Hindlimb muscle (tissue), 1 donor: ENCODE data around the gene RGS5. TPM values are rescaled to one million over a fixed set of nuclear protein-coding genes. Genes with fewer than 3 reads are reported as not detected.

Source experiments
- polyA plus RNA-seq: library from polyadenylated mRNA; unstranded; fragments of 120-200 nt; gene quantifications from one replicate; pipeline ENCODE4 v1.2.1, GENCODE V29; 2013; ENCODE audit not compliant: insufficient read length

RGS5 gene
- polyA plus RNA-seq, 1 donor: 20.6 TPM

Other genes starting within 250 kb of the RGS5 start
- 1.2 TPM for gene RGS4, start 133.6 kb downstream of the RGS5 start, polyA plus RNA-seq
- gene NUF2, start 119.0 kb upstream of the RGS5 start, polyA plus RNA-seq: 7.7 TPM